Tibial nerve (tissue), 4 donors: ENCODE data around the gene FAM200C.

Experiments used
- EP300 ChIP-seq, 2 donors: sonication (generic); formaldehyde crosslinking; IDR thresholded peaks; one replicate each; pipeline ENCODE4 v1.6.1; 2017; ENCODE audit warnings: antibody characterized with exemption in 2 of 2, mild to moderate bottlenecking in 1 of 2
- POLR2A ChIP-seq, 2 donors: fragments of 450-650 bp; IDR thresholded peaks; one replicate each; pipeline ENCODE4 v1.6.1; 2017; ENCODE audit warnings: antibody characterized with exemption in 2 of 2, mild to moderate bottlenecking in 2 of 2, moderate library complexity in 2 of 2
- TF ChIP-seq, protein P1 (sequence below), 5 experiments: fragments of 200-600 bp in 3 of 5; fragments of 450-650 bp in 2 of 5; sonication (generic) in 3 of 5; IDR thresholded peaks; one replicate each; pipeline ENCODE4 v1.5.1; 2016 to 2019; ENCODE audit warnings: antibody characterized with exemption in 5 of 5, mild to moderate bottlenecking in 3 of 5, moderate library complexity in 2 of 5

DNA sequence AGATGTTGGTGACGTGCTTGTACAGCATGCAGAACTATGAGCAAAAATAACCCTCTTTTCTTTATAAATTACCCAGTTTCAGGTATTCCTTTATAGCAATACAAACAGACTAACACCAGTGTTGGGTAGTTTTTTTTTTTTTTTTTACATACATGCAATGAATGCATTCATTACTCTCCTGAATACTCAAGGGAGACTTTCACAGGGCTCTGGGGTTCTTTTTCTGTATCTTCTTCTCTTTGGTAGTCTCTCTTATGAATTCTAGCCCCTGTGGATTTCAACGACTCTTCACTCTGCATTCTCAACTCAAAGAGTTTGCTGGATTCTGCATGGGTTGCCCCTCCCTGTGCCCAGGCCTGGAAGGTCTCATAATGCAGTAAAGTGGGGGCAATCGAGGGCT lies 49.6 kb upstream of the FAM200C start:
- TF ChIP-seq, protein P1, sequence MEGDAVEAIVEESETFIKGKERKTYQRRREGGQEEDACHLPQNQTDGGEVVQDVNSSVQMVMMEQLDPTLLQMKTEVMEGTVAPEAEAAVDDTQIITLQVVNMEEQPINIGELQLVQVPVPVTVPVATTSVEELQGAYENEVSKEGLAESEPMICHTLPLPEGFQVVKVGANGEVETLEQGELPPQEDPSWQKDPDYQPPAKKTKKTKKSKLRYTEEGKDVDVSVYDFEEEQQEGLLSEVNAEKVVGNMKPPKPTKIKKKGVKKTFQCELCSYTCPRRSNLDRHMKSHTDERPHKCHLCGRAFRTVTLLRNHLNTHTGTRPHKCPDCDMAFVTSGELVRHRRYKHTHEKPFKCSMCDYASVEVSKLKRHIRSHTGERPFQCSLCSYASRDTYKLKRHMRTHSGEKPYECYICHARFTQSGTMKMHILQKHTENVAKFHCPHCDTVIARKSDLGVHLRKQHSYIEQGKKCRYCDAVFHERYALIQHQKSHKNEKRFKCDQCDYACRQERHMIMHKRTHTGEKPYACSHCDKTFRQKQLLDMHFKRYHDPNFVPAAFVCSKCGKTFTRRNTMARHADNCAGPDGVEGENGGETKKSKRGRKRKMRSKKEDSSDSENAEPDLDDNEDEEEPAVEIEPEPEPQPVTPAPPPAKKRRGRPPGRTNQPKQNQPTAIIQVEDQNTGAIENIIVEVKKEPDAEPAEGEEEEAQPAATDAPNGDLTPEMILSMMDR (IDR thresholded peaks at IDR 0.05), result no peak
- TF ChIP-seq EP300 (IDR thresholded peaks at IDR 0.05) (no peak), POLR2A (IDR thresholded peaks at IDR 0.05) (no peak)
